GM18508 (cell line): Measurements from ENCODE around the gene TRAF2.
"Not testable (repeated sequence)": the region's sequence is repeated elsewhere in the genome, so short reads cannot be mapped to it uniquely, and the experiment has no call there.

Experiments
- ATAC-seq: cut with Tn5 transposase; IDR thresholded peaks from one replicate; pipeline ENCODE4 v1.9.1; 2021; ENCODE audit warnings: moderate number of reproducible peaks; ENCODE audit not compliant: insufficient read depth, unreplicated experiment

The TRAF2 gene, protein sequence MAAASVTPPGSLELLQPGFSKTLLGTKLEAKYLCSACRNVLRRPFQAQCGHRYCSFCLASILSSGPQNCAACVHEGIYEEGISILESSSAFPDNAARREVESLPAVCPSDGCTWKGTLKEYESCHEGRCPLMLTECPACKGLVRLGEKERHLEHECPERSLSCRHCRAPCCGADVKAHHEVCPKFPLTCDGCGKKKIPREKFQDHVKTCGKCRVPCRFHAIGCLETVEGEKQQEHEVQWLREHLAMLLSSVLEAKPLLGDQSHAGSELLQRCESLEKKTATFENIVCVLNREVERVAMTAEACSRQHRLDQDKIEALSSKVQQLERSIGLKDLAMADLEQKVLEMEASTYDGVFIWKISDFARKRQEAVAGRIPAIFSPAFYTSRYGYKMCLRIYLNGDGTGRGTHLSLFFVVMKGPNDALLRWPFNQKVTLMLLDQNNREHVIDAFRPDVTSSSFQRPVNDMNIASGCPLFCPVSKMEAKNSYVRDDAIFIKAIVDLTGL

DNA sequence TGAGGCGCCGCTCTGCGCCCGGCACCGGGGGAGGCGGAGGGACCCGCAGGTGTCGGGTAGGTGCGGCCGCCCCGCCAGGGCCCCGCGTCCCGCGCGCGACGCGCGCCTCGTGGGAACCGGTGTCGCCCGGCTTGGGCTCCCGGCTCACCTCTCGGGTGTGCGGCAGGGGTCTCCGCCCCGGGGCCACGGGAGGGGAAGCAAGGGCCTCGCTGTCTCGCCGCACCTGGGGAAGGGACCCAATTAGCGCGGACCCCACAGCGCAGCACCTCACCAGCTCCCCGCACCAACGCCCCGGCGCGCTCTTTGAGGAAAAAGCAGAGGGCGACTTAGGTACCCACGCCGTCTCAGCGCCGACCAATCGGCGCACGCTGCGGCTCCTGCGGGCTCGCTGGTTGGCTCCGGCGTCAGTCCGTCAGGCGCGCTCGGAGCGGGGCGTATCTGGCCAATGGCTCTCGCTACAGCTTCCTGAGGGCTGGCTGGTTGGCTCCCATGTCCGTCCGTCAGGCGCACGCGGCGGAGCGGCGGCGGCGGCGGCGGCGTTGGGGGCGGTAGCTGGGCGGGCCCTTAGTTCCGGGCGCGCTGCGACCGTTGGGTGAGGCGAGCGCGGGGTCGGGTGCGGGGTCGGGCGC is at the start of gene TRAF2:
TSS of gene TRAF2 (plus strand) at position 567 of the 629 bp plus-strand sequence. CDS start 12,225 bp downstream, outside the sequence.
- ATAC-seq: peak; percentile 49

DNA sequence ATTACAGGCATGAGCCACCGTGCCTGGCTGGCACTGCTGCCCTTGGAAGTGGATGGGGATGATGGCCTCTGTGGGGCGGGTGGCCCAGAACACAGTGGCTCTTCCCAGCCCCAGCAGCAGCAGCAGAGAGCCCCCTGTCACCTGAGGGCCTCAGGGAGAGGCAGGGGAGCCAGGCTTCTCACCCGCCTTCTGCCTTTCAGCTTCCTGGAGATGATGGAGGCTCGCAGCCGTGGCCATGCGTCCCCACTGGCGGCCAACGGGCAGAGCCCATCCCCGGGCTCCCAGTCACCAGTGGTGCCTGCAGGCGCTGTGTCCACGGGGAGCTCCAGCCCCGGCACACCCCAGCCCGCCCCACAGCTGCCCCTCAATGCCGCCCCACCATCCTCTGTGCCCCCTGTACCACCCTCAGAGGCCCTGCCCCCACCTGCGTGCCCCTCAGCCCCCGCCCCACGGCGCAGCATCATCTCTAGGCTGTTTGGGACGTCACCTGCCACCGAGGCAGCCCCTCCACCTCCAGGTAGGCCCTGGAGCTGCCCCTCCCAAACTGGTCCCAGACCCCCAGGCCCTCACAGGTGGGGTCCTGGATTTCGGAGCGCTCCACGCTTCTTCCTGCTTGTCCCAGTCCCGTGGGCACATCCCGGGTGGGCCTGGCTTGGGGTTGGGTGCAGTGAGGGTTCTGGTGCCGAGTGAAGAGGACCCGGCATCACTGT is 49.0 kb upstream of the TRAF2 start:
- no peak for ATAC-seq

DNA sequence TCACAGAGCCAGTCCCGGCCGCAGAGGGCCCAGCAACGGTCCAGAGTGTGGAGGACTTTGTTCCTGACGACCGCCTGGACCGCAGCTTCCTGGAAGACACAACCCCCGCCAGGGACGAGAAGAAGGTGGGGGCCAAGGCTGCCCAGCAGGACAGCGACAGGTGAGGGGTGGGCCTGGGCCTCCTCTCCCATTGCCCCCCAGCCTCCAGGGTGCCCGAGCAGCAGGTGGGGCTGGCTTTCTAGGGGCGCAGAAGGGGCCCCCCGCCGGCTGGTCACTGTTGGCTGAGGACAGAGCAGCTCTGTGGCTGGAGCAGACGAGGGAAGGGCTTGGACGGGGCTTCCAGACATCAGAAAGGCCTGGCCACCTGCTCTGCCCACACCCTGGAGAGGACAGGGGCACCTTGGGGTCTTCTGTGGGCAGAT is 48.4 kb upstream of the TRAF2 start:
- not testable (repeated sequence) for ATAC-seq

DNA sequence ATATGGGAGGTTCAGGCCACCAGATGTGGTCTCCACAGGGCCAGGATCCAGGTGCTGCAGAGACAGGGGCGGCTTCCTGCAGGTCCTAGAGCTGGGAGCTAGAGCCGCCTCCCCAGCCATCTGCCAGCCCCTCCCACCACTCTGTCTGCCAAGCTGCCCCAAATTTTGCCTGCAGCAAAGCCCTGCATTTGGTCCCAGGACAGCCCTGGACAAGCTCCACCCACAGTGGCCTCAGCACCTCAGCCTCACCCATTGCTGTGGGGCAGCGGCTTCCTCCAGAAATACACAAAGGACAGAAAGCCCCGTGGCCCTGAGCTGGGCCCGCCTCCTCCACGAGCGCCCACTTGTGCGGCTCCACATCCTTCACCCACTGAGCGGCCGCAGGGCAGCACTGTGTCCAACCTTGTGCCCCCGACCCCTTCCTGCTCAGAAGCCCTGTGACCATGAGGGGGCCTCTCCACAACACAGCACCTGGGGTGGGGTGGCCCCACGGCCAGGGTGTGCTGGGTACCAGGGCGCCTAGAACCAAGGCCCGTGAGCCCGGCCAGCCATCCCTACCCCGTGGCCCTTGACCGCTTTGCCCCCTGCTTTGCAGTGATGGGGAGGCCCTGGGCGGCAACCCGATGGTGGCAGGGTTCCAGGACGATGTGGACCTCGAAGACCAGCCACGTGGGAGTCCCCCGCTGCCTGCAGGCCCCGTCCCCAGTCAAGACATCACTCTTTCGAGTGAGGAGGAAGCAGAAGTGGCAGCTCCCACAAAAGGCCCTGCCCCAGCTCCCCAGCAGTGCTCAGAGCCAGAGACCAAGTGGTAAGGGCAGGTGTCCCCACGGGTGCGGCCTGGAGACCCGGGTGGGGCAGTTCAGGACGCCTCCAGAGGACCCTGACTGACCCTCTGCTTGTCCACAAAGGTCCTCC is 47.7 kb upstream of the TRAF2 start:
- no peak for ATAC-seq

DNA sequence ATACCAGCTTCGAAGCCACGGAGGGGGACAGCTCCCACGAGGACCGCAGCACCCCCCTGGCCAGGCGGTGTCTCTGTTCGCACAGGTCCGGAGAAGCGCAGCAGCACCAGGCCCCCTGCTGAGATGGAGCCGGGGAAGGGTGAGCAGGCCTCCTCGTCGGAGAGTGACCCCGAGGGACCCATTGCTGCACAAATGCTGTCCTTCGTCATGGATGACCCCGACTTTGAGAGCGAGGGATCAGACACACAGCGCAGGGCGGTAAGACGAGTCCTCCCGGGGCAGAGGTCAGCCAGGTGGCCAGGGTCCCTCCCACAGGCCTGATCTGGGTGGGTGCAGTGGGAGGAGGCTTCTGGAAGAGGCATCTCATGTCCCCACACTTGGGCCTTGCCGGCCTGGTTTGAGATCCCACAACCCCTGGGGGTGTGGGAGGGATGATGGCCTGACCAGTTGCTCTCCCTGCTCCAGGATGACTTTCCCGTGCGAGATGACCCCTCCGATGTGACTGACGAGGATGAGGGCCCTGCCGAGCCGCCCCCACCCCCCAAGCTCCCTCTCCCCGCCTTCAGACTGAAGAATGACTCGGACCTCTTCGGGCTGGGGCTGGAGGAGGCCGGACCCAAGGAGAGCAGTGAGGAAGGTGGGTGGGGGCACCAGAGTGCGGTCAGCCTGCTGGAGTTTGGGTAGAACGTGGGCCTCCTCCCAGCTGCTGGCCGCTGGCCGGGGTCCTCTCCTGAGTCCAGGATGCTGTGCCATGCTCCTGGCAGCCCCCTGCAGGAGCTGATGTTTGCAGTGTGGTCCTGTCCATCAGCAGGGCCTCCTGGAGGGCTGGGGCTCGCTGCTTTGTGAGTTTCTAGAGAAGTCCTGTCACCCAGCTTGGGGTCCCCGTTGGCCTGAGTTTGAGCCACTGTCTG is 46.8 kb upstream of the TRAF2 start:
- ATAC-seq: no peak

DNA sequence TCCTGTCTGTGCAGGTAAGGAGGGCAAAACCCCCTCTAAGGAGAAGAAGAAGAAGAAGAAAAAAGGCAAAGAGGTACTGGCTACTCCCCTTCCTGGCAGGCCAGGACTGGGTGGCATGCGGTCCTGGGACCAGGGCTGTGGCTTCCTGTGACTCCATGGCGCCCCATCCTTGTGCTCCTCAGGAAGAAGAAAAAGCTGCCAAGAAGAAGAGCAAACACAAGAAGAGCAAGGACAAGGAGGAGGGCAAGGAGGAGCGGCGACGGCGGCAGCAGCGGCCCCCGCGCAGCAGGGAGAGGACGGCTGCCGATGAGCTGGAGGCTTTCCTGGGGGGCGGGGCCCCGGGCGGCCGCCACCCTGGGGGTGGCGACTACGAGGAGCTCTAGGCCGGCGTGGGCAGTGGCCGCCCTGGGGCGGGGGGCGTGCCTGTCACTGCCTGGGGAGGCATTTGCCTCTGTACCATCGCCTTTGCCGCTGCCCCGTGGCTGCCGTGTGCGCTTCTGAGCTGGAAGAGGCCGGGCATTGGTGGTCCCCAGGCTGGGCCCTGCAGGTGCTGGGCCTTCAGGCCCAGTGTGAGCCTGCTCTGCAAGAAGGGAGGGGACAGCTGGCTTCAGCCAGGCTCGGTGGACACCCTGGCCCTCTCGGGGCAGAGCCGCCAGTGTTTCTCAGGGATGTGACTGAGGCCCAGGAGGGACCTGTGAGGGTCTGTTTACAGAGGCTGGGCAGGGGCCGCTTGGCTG is 46.0 kb upstream of the TRAF2 start:
- no peak for ATAC-seq

DNA sequence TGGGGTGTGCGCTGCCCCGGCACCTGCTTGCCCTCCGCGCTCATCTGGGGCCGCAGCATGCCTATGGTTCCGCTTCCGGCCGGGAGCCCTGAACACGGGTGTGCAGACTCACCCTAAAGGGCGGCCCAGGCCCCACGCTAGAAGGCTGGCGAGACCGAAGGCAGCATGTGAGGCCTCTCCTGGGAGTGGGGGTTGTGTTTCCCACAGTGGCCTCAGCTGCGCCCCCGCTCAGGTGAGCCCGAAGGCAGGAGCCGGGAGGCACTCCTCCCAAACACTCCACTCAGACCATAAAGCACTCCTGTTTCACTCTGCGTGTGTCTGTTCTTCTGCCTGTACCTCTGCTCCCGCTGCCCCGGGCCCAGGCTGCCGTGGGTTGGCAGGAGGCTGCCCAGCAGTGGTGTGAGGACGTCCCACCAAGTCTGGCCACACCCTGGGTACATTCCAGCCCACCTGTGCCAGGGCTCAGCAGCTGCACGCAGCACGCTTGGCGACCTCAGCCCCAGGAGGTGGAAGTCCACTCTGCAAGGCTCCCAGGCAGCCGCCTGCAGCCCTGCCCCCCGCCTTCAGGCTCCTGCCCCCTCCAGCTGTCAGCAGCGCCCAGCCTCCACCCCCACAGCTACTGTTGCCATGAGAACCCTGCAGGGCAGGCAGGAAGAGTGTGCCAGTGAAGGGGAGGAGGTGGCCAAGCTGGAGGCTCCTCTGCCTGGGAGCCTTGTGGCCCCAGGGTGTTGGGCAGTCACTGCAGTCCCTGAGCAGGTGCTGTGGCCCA is 45.3 kb upstream of the TRAF2 start:
- ATAC-seq: no peak

DNA sequence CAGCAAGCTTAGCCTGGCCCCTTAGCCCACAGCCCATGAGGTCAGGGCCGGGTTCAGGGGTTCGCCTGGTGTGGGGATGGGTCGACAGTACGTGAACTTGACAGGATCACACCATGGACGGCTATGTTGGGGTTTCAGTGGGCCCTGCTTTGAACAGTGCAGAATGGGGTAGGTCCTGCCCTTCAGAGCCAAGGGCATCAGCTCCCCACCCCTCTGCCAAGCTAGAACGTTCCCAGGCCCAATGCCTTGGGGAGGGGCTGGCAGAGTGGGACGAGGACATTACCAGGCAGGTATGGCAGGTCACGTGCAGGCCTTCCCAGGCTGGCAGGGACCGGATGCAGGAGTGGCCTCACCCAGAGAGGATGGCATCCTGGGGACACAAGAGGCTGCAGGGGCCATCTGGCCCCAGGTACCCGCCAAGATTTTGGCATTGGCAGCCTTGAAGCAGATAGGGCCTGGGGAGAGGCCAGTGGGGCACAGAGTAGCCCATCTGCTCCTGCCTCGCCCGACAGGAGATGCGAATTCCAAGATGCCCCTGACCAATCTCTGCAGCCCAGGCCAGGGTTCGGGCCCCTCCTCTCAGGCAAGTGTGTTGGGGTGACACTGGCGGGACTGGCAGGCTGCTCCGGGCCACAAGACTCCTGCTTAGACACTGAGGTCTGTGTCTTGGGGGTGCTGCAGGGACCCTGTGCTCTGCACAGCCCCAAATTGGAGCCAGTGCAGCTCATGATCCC is 44.5 kb upstream of the TRAF2 start:
- ATAC-seq: not testable (repeated sequence)

DNA sequence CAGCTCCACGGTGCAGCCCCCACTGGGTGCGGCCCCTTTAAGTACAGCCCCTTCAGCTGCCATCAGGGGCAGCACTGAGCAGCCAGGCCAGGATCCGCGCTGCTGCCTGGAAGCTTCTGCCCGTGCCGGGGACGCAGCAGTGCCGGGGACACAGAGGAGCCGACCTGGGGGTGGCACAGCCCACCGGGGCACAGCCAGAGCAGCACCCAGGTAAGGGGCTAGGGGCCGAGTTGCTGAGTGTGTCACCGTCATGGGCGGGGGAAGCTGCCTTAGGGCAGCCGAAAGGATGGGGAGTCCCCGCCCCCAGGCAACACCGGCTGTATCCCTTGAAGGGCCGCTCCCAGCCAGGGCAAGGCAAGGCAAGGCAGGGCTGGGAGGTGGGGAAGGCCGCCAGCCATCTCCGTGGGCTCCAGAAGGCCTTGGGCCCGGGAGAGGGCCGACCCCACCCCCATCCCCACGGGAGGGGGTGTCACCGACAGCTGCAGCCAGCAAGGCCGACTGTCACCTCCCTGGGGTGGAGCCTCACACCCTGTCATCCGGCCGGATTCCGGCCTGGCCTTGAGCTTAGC is 43.9 kb upstream of the TRAF2 start, which contains the start of gene AJM1:
TSS of gene AJM1 (plus strand) at position 99 of the 569 bp plus-strand sequence. CDS start 1,937 bp downstream, outside the sequence.
- not testable (repeated sequence) for ATAC-seq

DNA sequence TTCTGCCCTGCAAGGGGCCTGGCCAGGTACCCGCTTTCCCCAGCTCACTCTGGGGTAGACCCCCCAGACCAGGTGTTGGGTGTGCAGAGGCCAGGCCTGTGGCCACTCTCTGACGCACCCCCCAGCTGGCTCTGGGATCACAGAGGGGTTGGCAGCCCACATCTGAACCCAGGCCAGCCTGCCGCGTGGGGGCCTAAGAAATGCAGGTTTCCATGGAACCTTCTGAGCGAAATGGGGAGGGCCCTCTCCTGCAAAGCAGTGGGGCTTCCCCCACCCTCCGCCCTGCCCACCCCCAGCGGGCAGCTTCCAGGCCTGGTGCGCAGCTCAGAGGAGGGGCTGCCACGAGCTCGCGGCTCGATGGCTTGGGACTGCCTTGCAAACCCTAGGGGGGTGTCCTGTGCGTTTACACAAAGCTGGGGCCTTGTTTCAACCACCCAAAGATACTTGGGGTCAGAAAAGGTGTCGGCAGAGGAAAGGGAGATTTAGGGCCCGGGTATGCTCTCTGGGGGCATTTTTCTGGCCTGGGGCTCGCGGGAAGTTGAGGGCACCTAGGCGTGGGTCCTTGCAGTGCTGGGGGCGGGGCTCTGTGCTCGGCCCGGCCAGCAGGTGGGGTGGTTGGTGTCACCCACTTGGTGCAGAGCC is 43.0 kb upstream of the TRAF2 start:
- ATAC-seq: not testable (repeated sequence)

DNA sequence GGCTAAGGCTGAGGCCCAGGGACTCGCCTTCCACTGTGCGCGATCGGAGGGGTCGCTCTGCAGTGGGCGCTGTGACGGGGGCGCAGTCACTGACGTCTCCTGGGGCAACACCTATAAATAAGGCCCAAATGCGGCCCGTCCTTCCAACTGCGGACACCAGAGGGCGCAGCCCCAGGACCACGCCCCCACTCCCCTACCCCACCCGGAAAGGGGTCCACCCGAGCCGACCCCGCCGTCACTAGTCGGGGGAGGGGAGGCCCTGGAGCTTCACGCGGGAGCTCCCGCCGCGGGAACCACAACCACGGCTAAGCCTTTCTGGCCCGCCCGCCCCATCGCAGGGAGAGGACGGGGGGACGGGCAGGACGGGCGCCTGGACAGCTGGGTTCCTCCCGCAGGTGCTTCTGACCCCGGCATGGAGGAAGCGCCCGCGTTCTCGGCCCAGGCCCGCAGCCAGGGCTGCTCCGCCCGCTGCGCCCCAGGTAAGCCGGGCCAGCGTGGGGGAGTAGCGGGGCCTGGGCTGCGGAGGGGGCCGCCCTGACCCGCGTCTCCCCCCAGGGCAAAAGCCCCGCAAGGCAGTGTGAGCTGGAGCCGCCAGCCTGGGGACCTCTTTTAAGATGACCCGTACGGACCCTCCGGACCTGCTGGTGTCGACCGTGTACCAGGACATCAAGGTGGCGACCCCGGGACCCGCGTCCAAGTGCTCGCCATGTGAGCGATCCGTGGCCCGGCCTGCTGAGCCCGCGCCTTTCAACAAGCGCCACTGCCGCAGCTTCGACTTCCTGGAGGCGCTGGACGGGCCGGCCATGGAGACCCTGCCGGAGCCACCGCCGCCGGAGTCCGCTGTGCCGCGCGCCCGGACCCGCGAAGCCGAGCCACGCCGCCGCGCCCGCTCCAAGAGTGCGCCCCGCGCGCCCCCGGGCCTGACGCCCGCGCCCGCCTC is 42.2 kb upstream of the TRAF2 start:
- not testable (repeated sequence) for ATAC-seq

DNA sequence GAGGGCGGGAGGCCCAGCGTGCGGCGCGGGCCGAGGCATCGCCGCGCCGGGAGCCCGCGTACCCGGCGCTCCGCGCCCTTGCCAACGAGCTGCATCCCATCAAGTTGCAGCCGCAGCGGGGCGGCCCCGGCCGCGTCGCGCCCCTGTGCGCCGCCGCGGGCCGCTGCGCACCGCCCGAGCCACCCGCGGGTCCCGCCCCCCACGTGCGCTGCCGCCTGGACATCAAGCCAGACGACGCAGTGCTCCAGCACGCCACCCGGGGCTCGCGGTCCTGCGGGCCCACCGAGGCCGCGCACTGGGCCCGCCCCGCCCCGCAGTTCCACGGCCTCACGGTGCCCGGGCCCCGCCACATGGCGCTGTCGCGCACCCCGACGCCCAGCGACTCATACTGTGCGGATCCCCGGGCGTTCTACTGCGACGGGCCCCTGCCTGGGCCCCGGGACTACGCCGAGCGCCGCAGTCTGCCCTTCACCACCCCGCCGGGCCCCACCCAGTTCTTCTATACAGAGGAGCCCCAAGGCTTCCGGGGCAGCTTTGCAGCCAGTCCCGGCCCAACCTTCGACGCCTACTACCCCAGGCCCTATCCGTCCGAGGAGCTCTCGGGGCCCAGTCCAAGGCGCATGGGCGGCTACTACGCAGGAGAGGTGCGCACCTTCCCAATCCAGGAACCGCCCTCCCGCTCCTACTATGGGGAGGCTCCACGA is 41.4 kb upstream of the TRAF2 start:
- no peak for ATAC-seq

DNA sequence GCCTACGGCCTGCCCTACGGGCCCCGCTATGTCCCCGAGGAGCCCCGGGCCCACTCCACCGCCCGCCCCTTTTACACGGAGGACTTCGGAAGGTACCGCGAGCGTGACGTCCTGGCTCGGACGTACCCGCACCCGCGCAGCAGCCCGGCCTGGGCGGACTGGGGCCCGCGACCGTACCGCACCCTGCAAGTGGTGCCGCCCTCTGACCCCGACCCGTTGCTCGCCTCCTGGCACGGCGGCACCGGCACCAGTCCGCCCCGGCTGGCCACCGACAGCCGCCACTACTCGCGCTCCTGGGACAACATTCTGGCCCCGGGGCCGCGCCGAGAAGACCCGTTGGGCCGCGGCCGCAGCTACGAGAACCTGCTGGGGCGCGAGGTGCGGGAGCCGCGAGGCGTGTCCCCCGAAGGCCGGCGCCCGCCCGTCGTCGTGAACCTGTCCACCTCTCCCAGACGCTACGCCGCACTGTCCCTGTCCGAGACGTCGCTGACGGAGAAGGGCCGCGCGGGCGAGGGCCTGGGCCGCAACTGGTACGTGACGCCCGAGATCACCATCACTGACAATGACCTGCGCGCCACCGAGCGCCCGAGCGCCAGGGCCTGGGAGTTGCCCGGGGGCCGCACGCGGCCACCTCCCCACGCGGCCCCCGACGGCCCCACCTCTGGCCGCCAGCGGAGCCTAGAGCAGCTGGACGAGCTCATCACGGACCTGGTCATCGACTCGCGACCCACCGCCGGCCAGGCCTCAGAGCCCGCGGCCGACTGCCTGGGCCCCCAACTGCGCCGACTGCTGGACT is 40.7 kb upstream of the TRAF2 start:
- ATAC-seq: no peak
